Mesenchymal stem cell (in vitro differentiated cells and primary cell): ENCODE measurements around the gene TBXT.
A peak's percentile ranks its signal among the peaks of the same experiment; 100 is the strongest.

Experiments used
- DNase-seq: peaks from one replicate; pipeline ENCODE4 v3.0.0-alpha.2; 2013
- H2AFZ ChIP-seq: one replicate; pipeline ENCODE4 v1.6.1; 2013; ENCODE audit warnings: low read depth, mild to moderate bottlenecking, control low read depth, inconsistent platforms, low read length, moderate library complexity
- H2AK5ac ChIP-seq: 2 replicates; pipeline ENCODE4 v1.6.1; 2013; ENCODE audit warnings: low read length, moderate library complexity, mild to moderate bottlenecking, inconsistent platforms; ENCODE audit not compliant: severe bottlenecking
- H2BK120ac ChIP-seq: one replicate; pipeline ENCODE4 v1.6.1; 2013; ENCODE audit warnings: low read depth, mild to moderate bottlenecking, inconsistent platforms, low read length, moderate library complexity
- H2BK12ac ChIP-seq, 2 experiments: one replicate each; pipeline ENCODE4 v1.6.1; 2013; ENCODE audit warnings: inconsistent platforms in 2 of 2, low read length in 2 of 2, mild to moderate bottlenecking in 2 of 2, moderate library complexity in 2 of 2, control low read depth in 1 of 2
- H2BK15ac ChIP-seq: one replicate; pipeline ENCODE4 v1.6.1; 2013; ENCODE audit warnings: mild to moderate bottlenecking, low read depth, inconsistent platforms; ENCODE audit not compliant: poor library complexity, severe bottlenecking
- H2BK5ac ChIP-seq: 2 replicates; pipeline ENCODE4 v1.6.1; 2013; ENCODE audit warnings: low read depth, mild to moderate bottlenecking, low read length, control low read depth, inconsistent platforms; ENCODE audit not compliant: poor library complexity, severe bottlenecking
- H3K14ac ChIP-seq, 2 experiments: one replicate each; pipeline ENCODE4 v1.6.1; 2013; ENCODE audit warnings: inconsistent platforms in 2 of 2, low read length in 2 of 2, control low read depth in 1 of 2, mild to moderate bottlenecking in 1 of 2, moderate library complexity in 1 of 2
- H3K18ac ChIP-seq, 2 experiments: one replicate each; pipeline ENCODE4 v1.6.1; 2013; ENCODE audit warnings: inconsistent platforms in 2 of 2, low read length in 2 of 2, control low read depth in 1 of 2, low read depth in 1 of 2, mild to moderate bottlenecking in 1 of 2
- H3K23ac ChIP-seq, 2 experiments: one replicate each; pipeline ENCODE4 v1.6.1; 2013; ENCODE audit warnings: inconsistent platforms in 2 of 2, low read length in 2 of 2, mild to moderate bottlenecking in 2 of 2, moderate library complexity in 2 of 2, control low read depth in 1 of 2
- H3K27ac ChIP-seq: 2 replicates; pipeline ENCODE4 v1.5.1; 2013; ENCODE audit warnings: mild to moderate bottlenecking, moderate library complexity, low read length, control low read depth, inconsistent platforms; ENCODE audit not compliant: poor library complexity, severe bottlenecking
- H3K27me3 ChIP-seq, 2 experiments: 2 replicates each; pipeline versions ENCODE4 v1.6.1 to v1.7.0; 2013; ENCODE audit warnings: low read length in 2 of 2, mild to moderate bottlenecking in 2 of 2, moderate library complexity in 2 of 2, control low read depth in 1 of 2, inconsistent platforms in 1 of 2; ENCODE audit not compliant: control insufficient read depth in 1 of 2, insufficient read depth in 1 of 2
- H3K36me3 ChIP-seq, 2 experiments: 2 replicates each; pipeline versions ENCODE4 v1.6.1 to v1.7.0; 2013; ENCODE audit warnings: low read length in 2 of 2, control low read depth in 1 of 2, inconsistent platforms in 1 of 2, low read depth in 1 of 2, mild to moderate bottlenecking in 1 of 2; ENCODE audit not compliant: insufficient read depth in 2 of 2, control insufficient read depth in 1 of 2
- H3K4ac ChIP-seq, 2 experiments: one replicate each; pipeline ENCODE4 v1.6.1; 2013; ENCODE audit warnings: inconsistent platforms in 2 of 2, low read length in 2 of 2, mild to moderate bottlenecking in 2 of 2, moderate library complexity in 2 of 2, control low read depth in 1 of 2, low read depth in 1 of 2
- H3K4me1 ChIP-seq: 2 replicates; pipeline ENCODE4 v1.6.1; 2013; ENCODE audit warnings: low read depth, low read length, control low read depth; ENCODE audit not compliant: control insufficient read depth, insufficient read depth
- H3K4me2 ChIP-seq: 2 replicates; pipeline ENCODE4 v1.6.1; 2013; ENCODE audit warnings: low read length, mild to moderate bottlenecking, inconsistent platforms; ENCODE audit not compliant: poor library complexity, severe bottlenecking
- H3K4me3 ChIP-seq, 2 experiments: 2 replicates each; pipeline versions ENCODE4 v1.5.1 to v1.7.0; 2013; ENCODE audit warnings: low read length in 2 of 2, mild to moderate bottlenecking in 2 of 2, control low read depth in 1 of 2, low read depth in 1 of 2; ENCODE audit not compliant: insufficient read depth in 1 of 2
- H3K79me1 ChIP-seq: replicated peaks from 2 replicates; pipeline ENCODE4 v1.6.1; 2013; ENCODE audit warnings: mild to moderate bottlenecking, control low read depth, low read length, inconsistent platforms; ENCODE audit not compliant: poor library complexity, severe bottlenecking
- H3K9ac ChIP-seq: 2 replicates; pipeline ENCODE4 v1.7.0; 2013; ENCODE audit warnings: mild to moderate bottlenecking, low read length, moderate library complexity
- H3K9me3 ChIP-seq: 2 replicates; pipeline ENCODE4 v1.7.0; 2013; ENCODE audit warnings: mild to moderate bottlenecking, low read length; ENCODE audit not compliant: control insufficient read depth
- H4K8ac ChIP-seq: one replicate; pipeline ENCODE4 v1.6.1; 2013; ENCODE audit warnings: inconsistent platforms, mild to moderate bottlenecking, low read length, moderate library complexity
- H4K91ac ChIP-seq: one replicate; pipeline ENCODE4 v1.6.1; 2013; ENCODE audit warnings: mild to moderate bottlenecking, low read length, inconsistent platforms
- WGBS: methylation state at CpG from one replicate; pipeline ENCODE4 v1.1.7; 2013; ENCODE audit warnings: mixed read lengths; 5-methylcytosine and 5-hydroxymethylcytosine counted together

TBXT gene

DNA sequence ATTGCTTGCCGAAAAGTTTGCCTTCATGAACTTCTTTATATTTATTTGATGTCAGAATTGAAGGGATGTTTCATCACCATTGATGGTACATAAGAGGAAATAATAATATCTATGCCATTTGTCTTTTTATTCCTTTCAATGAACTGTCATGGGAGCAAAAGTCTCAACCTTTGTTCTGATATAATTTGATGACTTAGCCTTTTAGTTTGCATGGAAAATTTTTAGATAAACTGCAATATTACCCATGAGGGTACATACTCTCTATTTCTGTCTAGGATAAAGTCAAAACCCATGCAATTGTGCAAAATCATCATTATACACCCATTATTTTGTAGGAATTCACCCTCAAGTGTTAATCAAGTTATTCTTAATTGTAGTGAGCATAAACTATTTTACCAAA, 15.9 kb downstream of the TBXT start:
- Histone ChIP-seq H2BK15ac (no peak overlapping the region), H3K36me3 (no peaks in the 10 kb centered on the region), H4K8ac (no peak overlapping the region), H2AFZ (no peak overlapping the region), H3K4ac (no peak overlapping the region), H3K4me3 (no peak overlapping the region), H3K79me1 (no peaks in the 10 kb centered on the region), H3K9me3 (peaks cover 7% of the 10 kb centered on the region), H3K9ac (no peak overlapping the region), H2BK120ac (no peak overlapping the region), H3K27ac (no peak overlapping the region), H2AK5ac (no peak overlapping the region), H4K91ac (no peak overlapping the region), H2BK5ac (no peak overlapping the region), H3K4me2 (no peak overlapping the region), H2BK12ac (no peak overlapping the region), H3K23ac (no peak overlapping the region), H3K27me3 (peaks cover 1 to 3% of the 10 kb centered on the region in 2 experiments), H3K14ac (no peak overlapping the region), H3K18ac (no peak overlapping the region), H3K4me1 (no peaks in the 10 kb centered on the region)
- no CpG with 5 or more reads among the region's 1 CpG for WGBS
- no peak for DNase-seq

DNA sequence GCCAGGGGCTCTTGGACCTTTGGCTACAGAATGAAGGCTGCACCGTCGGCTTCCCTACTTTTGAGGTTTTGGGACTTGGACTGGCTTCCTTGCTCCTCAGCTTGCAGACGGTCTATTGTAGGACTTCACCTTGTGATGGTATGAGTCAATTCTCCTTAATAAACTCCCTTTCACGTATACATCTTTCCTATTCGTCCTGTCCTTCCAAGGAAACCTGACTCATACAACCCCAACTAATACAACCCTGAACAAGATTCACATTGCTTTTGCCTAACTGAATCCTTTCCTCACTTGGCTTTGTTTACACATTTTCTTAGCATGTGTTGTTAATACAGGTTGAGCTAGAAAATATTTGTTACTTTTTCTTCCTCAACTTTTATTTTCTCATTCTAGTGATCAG, 21.9 kb downstream of the TBXT start:
- Histone ChIP-seq H3K23ac (no peak overlapping the region), H2BK5ac (no peak overlapping the region), H3K9ac (no peak overlapping the region), H2BK120ac (no peak overlapping the region), H3K27me3 (peaks cover 0 to 8% of the 10 kb centered on the region in 2 experiments), H3K4ac (no peak overlapping the region), H3K4me2 (no peak overlapping the region), H3K14ac (no peak overlapping the region), H4K91ac (no peak overlapping the region), H4K8ac (no peak overlapping the region), H3K4me3 (no peak overlapping the region), H2BK12ac (no peak overlapping the region), H3K9me3 (peaks cover 7% of the 10 kb centered on the region), H3K79me1 (no peaks in the 10 kb centered on the region), H2BK15ac (no peak overlapping the region), H2AFZ (no peak overlapping the region), H3K4me1 (no peaks in the 10 kb centered on the region), H3K27ac (no peak overlapping the region), H3K18ac (no peak overlapping the region), H2AK5ac (no peak overlapping the region), H3K36me3 (no peaks in the 10 kb centered on the region)
- WGBS: 70% methylated on average over 5 of the region's 5 CpGs
- DNase-seq: peak; percentile 55

DNA sequence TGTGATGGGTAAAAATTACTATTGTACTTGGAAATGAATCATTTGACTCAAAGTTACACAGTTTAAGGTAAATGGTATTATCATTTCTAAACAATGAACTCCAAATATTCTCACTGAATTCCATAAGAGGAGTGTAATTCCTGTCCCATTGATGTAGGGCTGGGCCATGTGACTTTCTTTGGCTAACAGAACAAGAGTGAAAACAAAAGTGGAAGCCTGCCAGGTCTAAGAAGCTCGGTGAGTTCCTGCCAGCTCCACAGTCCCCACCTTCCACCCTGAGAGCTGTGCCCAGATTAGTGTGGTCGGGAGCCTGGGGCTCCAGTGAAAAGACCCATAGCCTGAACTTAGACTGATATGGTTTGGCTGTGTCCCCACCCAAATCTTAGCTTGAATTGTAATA, 24.6 kb downstream of the TBXT start:
- H3K27ac ChIP-seq: no peak overlapping the region
- H2AFZ ChIP-seq: no peak overlapping the region
- H3K4me3 ChIP-seq: no peak overlapping the region
- H3K79me1 ChIP-seq: no peaks in the 10 kb centered on the region
- H2BK5ac ChIP-seq: no peak overlapping the region
- H3K14ac ChIP-seq: no peak overlapping the region
- H3K27me3 ChIP-seq: peaks cover 0 to 8% of the 10 kb centered on the region in 2 experiments
- no peaks in the 10 kb centered on the region for H3K9me3 ChIP-seq
- H4K8ac ChIP-seq: no peak overlapping the region
- H2BK120ac ChIP-seq: no peak overlapping the region
- H2AK5ac ChIP-seq: no peak overlapping the region
- H2BK15ac ChIP-seq: no peak overlapping the region
- no peak overlapping the region for H3K18ac ChIP-seq
- H3K36me3 ChIP-seq: no peaks in the 10 kb centered on the region
- H3K4ac ChIP-seq: no peak overlapping the region
- H4K91ac ChIP-seq: no peak overlapping the region
- no peak overlapping the region for H3K4me2 ChIP-seq
- H3K4me1 ChIP-seq: no peaks in the 10 kb centered on the region
- H2BK12ac ChIP-seq: no peak overlapping the region
- no peak overlapping the region for H3K23ac ChIP-seq
- DNase-seq: no peak
- 54% methylated on average over 2 of the region's 2 CpGs for WGBS
- H3K9ac ChIP-seq: no peak overlapping the region

DNA sequence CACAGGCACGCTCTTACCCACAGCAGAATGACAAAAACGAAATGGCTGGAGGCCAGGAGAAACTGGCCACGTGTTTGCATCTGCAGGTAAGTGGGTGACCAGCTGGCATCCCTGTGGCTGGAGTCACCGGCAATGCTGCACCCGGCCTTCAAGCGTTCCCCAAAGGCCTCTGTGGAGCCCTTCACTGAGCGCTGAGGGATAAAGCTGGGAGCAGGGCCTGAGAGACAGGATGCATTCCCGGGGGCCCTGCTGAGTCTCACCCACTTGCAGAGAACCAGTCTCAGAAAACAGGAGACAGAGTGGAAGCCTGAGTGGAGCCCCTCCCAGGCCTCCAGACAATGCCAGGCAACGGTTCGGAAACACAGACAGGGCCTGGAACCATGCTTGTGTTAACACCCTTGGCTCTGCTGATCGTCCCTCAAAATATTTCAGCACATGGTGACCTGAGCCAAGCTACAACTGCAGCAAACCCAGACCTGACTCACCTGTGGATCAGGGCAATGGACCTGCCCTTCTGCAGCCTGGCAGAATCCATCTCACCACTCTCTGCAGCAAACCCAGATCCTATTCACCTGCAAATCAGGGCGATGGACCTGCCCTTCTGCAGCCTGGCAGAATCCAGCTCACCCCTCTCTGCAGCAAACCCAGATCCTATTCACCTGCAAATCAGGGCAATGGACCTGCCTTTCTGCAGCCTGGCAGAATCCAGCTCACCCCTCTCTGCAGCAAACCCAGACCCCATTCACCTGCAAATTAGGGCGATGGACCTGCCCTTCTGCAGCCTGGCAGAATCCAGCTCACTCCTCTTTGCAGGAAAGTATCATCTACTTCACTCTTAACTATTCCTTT, 39.8 kb downstream of the TBXT start:
- Histone ChIP-seq H2BK15ac (no peak overlapping the region), H3K9me3 (no peaks in the 10 kb centered on the region), H4K8ac (no peak overlapping the region), H2BK12ac (no peak overlapping the region), H3K14ac (no peak overlapping the region), H3K4me2 (no peak overlapping the region), H2BK120ac (no peak overlapping the region), H3K18ac (no peak overlapping the region), H3K4me3 (no peak overlapping the region), H3K27me3 (peaks cover 0 to 2% of the 10 kb centered on the region in 2 experiments), H3K23ac (no peak overlapping the region), H2AK5ac (no peak overlapping the region), H3K27ac (no peak overlapping the region), H3K4me1 (no peaks in the 10 kb centered on the region), H3K9ac (no peak overlapping the region), H4K91ac (no peak overlapping the region), H2AFZ (no peak overlapping the region), H3K4ac (no peak overlapping the region), H3K36me3 (no peaks in the 10 kb centered on the region), H3K79me1 (no peaks in the 10 kb centered on the region), H2BK5ac (no peak overlapping the region)
- no peak for DNase-seq
- WGBS: 75% methylated on average over 13 of the region's 13 CpGs
